HG03097 (cell line): ENCODE measurements around the gene EXOSC6.
"Not testable (repeated sequence)": the region's sequence is repeated elsewhere in the genome, so short reads cannot be mapped to it uniquely, and the experiment has no call there.

Source experiments
- ATAC-seq: cut with Tn5 transposase; IDR thresholded peaks from one replicate; pipeline ENCODE4 v1.9.1; 2021; ENCODE audit not compliant: unreplicated experiment, low FRiP score

EXOSC6 gene

GRCh38 chr16:70203508-70203907 lies 48.2 kb downstream of the EXOSC6 start:
- ATAC-seq = not testable (repeated sequence)

- ATAC-seq = not testable (repeated sequence)
These were observed 51.7 kb downstream of the EXOSC6 start for GRCh38 chr16:70200063-70200462.

GRCh38 chr16:70199170-70199569 lies 52.6 kb downstream of the EXOSC6 start:
- not testable (repeated sequence) for ATAC-seq

GRCh38 chr16:70198666-70199065 lies 53.1 kb downstream of the EXOSC6 start:
- not testable (repeated sequence) for ATAC-seq

GRCh38 chr16:70198230-70198629 lies 53.5 kb downstream of the EXOSC6 start:
- ATAC-seq = not testable (repeated sequence)

GRCh38 chr16:70197611-70198010 lies 54.1 kb downstream of the EXOSC6 start:
- not testable (repeated sequence) for ATAC-seq
